Esophagus muscularis mucosa (tissue), 2 donors: ENCODE measurements around the gene ACAA1.

Source experiments
- POLR2A ChIP-seq: fragments of 450-650 bp; IDR thresholded peaks from one replicate; pipeline ENCODE4 v1.6.1; 2017; ENCODE audit warnings: antibody characterized with exemption, moderate library complexity, mild to moderate bottlenecking, low read depth
- POLR2AphosphoS5 ChIP-seq, 2 donors: sonication (generic); formaldehyde crosslinking; IDR thresholded peaks; one replicate each; pipeline ENCODE4 v1.6.1; 2017; ENCODE audit warnings: antibody characterized with exemption in 2 of 2

DNA sequence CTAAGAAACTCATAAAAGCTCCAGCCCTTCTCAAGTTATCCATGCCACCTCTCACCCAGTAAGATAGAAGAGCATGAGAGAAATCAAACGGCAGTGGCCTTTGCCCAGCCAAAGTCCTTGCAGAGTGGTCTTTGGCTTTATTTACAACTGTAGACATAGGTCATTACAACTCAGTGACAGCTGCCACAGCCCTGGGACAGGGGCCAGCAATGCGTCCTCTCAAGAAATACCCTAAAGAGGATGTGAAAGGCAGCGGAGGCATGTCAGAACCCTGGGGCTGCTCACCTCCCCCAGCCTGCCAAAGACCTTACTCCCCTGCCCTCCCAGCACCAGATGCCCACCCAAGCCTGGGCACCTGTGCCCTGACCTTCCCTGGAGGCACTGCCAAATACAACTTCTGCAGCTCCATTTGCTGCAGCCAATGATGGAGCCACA lies 6.3 kb downstream of the ACAA1 start:
- TF ChIP-seq POLR2A (no peak), POLR2AphosphoS5 (IDR thresholded peaks at IDR 0.05) (no peak)
